ENCODE measurements around the gene LRRC10B.

The LRRC10B gene

GRCh38 chr11:61528114-61528513 is 19.6 kb downstream of the LRRC10B start:
- DNase-seq (ENCODE audit: extremely low read depth in 1 of 2, low read depth in 1 of 2): no peak

DNA sequence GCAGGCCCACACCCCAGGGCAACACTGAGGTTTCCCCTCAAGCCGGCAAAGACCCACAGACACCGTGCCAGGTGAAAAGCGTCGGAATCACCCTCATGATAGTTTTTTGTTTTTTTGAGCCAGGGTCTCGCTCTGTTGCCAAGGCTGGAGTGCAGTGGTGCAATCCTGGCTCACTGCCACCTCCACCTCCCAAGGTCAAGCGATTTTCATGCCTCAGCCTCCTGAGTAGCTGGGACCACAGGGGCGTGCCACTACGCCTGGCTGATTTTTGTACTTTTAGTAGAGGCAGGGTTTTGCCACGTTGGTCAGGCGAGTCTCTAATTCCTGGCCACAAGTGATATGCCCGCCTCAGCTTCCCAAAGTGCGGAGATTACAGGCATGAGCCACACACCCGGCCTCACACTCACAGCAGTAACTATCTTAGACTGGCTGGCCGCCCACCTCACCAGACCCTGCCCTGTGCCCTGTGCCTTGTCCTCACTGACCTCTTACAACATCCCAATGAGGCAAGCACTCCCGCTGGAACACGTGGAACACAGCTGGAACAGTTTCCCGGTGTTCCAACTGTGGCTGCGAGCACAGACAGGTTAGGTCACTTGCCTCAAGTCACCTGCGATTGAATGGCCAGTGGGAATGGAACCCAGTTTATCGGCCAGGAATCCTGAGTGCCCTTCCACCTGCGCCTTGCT is 21.1 kb downstream of the LRRC10B start:
- DNase-seq (ENCODE audit: extremely low read depth in 1 of 2, low read depth in 1 of 2): no peak

DNA sequence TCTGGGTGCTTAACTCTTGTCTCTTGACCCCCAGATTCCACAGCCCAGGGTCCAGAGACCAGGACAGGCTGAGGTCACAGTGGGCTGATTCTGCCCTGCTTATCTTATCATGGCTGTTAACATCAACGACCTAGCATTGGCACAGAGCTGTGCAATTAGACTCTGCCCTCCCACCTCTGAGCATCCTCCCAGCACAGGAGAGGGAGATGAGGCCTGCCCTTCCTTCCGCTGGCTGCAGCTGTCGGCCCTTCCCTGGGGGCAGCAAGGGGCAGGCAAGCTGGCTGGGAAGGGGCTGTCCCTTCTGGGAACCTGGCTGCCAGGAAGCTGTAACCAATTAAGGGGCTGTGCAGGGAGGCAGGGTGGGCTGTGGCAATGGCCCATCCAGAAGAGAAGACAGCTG is 22.5 kb downstream of the LRRC10B start:
- no peak for DNase-seq (ENCODE audit: extremely low read depth in 1 of 2, low read depth in 1 of 2)

- DNase-seq (ENCODE audit: extremely low read depth in 1 of 2, low read depth in 1 of 2): no peak
Observed at GRCh38 chr11:61532134-61533038, 23.8 kb downstream of the LRRC10B start.

GRCh38 chr11:61533039-61533375 is 24.5 kb downstream of the LRRC10B start:
- no peak for DNase-seq (ENCODE audit: extremely low read depth in 1 of 2, low read depth in 1 of 2)

GRCh38 chr11:61533401-61533800 is 24.9 kb downstream of the LRRC10B start:
- no peak for DNase-seq (ENCODE audit: extremely low read depth in 1 of 2, low read depth in 1 of 2)

- DNase-seq (ENCODE audit: extremely low read depth in 1 of 2, low read depth in 1 of 2): no peak
Observed at GRCh38 chr11:61534025-61534932, 25.7 kb downstream of the LRRC10B start.

- DNase-seq (ENCODE audit: extremely low read depth in 1 of 2, low read depth in 1 of 2): no peak
Observed at GRCh38 chr11:61534933-61535839, 26.6 kb downstream of the LRRC10B start.

- no peak for DNase-seq (ENCODE audit: extremely low read depth in 1 of 2, low read depth in 1 of 2)
Observed at GRCh38 chr11:61535998-61536675, 27.6 kb downstream of the LRRC10B start.

DNA sequence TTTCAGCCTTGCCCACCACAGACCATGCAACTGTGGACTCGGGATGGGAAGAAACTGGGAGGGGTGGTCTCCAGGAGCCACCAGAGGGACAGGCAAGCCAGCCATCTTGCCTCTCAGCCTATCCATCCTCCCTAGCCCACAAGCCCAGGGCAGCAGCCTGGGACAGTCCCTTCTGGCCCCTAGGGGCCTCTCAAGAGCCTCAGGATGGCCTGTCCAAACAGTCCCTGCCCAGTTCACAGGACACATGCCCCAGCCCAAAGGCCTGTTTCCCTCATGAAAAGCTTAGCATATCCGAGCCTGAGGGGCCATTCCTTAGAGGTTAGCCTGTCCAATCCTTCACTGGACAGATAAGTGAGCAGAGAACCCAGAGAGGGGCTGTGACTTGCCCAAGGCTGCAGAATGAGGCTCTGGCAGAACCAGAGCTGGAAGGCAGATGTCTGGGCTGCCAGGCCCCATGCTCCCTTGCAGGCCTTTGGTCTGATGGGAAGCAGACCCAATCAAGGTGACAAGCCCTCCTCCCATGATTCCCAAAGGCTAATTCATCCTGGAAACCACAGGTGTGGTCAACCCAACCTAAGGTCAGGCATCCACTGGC is 28.2 kb downstream of the LRRC10B start:
- no peak for DNase-seq (ENCODE audit: extremely low read depth in 1 of 2, low read depth in 1 of 2)

DNA sequence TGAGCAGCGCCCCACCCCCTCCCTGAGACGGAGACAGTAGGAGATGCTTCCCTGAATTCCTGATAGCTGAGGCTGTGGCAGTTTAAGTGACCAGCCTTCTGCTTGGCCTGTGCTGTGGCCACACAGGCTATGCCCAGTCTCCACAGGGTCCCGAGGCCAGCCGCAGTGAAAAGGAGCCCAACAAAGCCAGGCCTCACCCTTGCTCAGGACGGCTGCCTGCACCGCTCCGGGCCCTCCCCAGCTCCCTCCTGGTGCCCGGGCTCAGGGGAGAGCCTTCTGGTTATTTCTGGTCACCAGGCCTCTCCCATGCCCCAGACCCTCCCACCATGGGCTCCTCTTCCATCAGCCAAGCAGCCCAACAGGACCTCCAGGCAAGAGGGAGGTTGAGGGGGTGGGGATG is 28.8 kb downstream of the LRRC10B start:
- DNase-seq (ENCODE audit: extremely low read depth in 1 of 2, low read depth in 1 of 2): no peak

DNA sequence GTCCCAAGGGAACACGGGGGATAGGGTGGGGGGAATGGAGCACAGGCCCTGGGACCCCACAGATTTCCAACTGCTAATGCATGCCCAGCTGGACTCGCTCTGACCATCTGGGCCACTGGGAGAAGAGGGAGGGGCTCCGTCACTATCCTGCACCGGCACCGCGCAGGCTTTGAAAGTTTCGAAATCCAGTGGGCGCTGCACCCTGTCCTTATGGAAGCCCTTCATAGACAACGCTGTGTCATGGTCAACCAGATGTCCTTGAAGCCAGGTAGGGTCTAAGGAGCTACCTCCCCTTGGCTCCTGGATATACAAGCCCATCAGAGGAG is 30.1 kb downstream of the LRRC10B start:
- no peak for DNase-seq (ENCODE audit: extremely low read depth in 1 of 2, low read depth in 1 of 2)

GRCh38 chr11:61539006-61539405 is 30.5 kb downstream of the LRRC10B start:
- no peak for DNase-seq (ENCODE audit: extremely low read depth in 1 of 2, low read depth in 1 of 2)

- DNase-seq (ENCODE audit: extremely low read depth in 1 of 2, low read depth in 1 of 2): no peak
Observed at GRCh38 chr11:61539831-61540357, 31.3 kb downstream of the LRRC10B start.

DNA sequence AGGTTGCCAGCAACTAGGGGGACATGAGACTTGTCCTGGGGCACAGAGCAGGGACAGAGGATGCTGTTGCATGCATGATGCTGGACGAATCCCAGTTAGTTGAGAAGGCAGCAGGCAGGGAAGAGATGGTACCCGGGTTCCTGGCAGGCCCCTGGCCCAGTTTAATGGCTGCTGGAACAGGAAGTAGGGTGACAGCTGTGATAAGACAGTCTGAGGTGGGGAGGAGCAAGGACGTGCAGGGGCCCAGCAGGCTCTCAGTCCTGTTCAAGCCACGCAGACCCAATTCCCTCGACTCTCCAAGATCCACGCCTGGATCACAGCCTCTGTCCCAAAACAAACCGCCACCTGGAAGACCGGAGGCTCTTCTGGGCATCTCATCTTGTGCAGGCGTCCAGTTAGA is 32.0 kb downstream of the LRRC10B start:
- no peak for DNase-seq (ENCODE audit: extremely low read depth in 1 of 2, low read depth in 1 of 2)

DNA sequence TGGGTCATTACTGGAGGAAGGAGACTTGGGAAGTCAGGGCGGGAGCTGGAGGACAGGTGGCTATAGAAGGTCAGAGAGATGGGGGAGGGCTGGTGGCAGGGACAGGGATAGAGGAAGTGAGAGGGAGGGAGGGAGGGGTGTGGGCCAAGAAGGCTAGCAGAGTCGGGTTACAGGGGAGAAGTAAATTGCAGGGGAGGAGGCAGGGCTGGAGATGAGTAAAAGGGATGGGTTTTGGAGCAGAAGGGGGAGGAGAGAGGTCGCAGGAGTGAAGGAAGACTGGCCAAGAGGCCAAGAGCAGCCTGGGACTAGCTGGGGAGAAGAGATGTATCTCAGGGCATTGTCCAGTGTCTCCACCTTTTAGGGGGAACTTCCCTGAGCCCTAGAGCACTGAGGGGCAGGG is 33.0 kb downstream of the LRRC10B start:
- DNase-seq (ENCODE audit: extremely low read depth in 1 of 2, low read depth in 1 of 2): no peak

GRCh38 chr11:61542024-61542461 is 33.5 kb downstream of the LRRC10B start:
- DNase-seq (ENCODE audit: extremely low read depth in 1 of 2, low read depth in 1 of 2): no peak

GRCh38 chr11:61542705-61543104 is 34.2 kb downstream of the LRRC10B start:
- no peak for DNase-seq (ENCODE audit: extremely low read depth in 1 of 2, low read depth in 1 of 2)

GRCh38 chr11:61543606-61544306 is 35.2 kb downstream of the LRRC10B start:
- DNase-seq (ENCODE audit: extremely low read depth in 1 of 2, low read depth in 1 of 2): no peak

Measured in stimulated activated CD8-positive, alpha-beta memory T cell treated with anti-CD3 and anti-CD28 coated beads, Interleukin-7, amount 100 ng/mL, for 48 hours (primary cell).